Testis (tissue), 3 donors: ENCODE measurements around the gene ERMP1. TPM values are rescaled to one million over a fixed set of nuclear protein-coding genes. Genes with fewer than 3 reads are reported as not detected.

ENCODE experiments used
- DNase-seq: peaks from one replicate; pipeline ENCODE4 v3.0.0-alpha.2; 2019
- H3K27ac ChIP-seq, 2 donors: fragments of 200-600 bp; sonication (generic); one replicate each; pipeline ENCODE4 v1.5.1; 2019
- H3K27me3 ChIP-seq: fragments of 200-600 bp; sonication (generic); one replicate; pipeline ENCODE4 v1.5.1; 2019
- H3K36me3 ChIP-seq: fragments of 200-600 bp; sonication (generic); one replicate; pipeline ENCODE4 v1.5.1; 2017; ENCODE audit warnings: low read depth; ENCODE audit errors: missing control alignments
- H3K4me1 ChIP-seq: fragments of 200-600 bp; sonication (generic); one replicate; pipeline ENCODE4 v1.5.1; 2019
- H3K4me3 ChIP-seq, 2 donors: fragments of 200-600 bp; sonication (generic); one replicate each; pipeline ENCODE4 v1.5.1; 2017 to 2019
- H3K9me3 ChIP-seq: fragments of 200-600 bp; sonication (generic); one replicate; pipeline ENCODE4 v1.5.1; 2017
- POLR2A ChIP-seq: fragments of 450-650 bp; IDR thresholded peaks from one replicate; pipeline ENCODE4 v1.6.1; 2017; ENCODE audit warnings: antibody characterized with exemption, mild to moderate bottlenecking, moderate library complexity
- WGBS, 2 donors: methylation state at CpG; one replicate each; pipeline ENCODE4 v1.1.5; 2018; 5-methylcytosine and 5-hydroxymethylcytosine counted together
- intact Hi-C: fragments of 100-400 bp; cut with DNase I; formaldehyde crosslinking; loops from one replicate; pipeline ENCODE4 v1.15.1; 2023; ENCODE audit warnings: low total_unique reads
- polyA plus RNA-seq: library from polyadenylated mRNA; stranded (reverse); fragments of 350-450 nt; fragmentation: Illumina TruSeq; extraction: RNeasy Lipid Tissue Mini Kit (QIAGEN cat#74804); gene quantifications from one replicate; pipeline ENCODE4 v1.2.3, GENCODE V29; 2014; ENCODE audit warnings: low read depth, low replicate concordance; ENCODE audit not compliant: insufficient read depth
- total RNA-seq, 2 donors: library from RNA; depleted of rRNA; stranded (reverse); fragments of >200 nt; gene quantifications; one replicate each; pipeline ENCODE4 v1.2.3, GENCODE V29; 2016
- TF ChIP-seq, protein P1 (sequence below), 3 experiments: fragments of 450-650 bp in 2 of 3; fragments of 200-600 bp in 1 of 3; sonication (generic) in 1 of 3; IDR thresholded peaks; one replicate each; pipeline ENCODE4 v1.5.1; 2016 to 2019; ENCODE audit warnings: antibody characterized with exemption in 3 of 3, mild to moderate bottlenecking in 2 of 3, moderate library complexity in 1 of 3

Gene ERMP1
- total and polyA plus RNA-seq, 3 donors from 2014 or later, result 25.7 to 28.9 (median 28.4) TPM

DNA sequence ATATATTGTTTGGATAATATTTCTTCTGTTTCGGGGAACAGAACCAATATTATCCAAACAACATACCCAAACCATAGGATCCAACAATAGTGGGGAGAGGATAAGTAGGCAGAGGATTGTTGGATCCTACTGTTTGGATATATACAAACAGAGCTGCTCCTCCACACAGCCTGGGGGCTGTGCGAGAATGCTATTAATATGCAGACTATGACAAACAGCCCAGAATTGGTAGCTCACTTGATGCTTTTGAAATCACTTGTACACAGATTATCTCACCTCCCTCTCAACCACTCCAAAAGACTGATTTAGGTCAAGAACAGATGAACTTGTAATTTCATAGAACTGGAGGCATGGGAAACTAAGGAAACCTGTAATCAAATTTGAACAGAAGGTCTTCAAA, 33.4 kb upstream of the ERMP1 start:
- Histone ChIP-seq H3K27me3 (no peaks in the 10 kb centered on the region), H3K9me3 (no peaks in the 10 kb centered on the region), H3K4me1 (peaks cover 4% of the 10 kb centered on the region), H3K27ac (no peak overlapping the region), H3K4me3 (no peak overlapping the region), H3K36me3 (no peaks in the 10 kb centered on the region)
- TF ChIP-seq, protein P1, sequence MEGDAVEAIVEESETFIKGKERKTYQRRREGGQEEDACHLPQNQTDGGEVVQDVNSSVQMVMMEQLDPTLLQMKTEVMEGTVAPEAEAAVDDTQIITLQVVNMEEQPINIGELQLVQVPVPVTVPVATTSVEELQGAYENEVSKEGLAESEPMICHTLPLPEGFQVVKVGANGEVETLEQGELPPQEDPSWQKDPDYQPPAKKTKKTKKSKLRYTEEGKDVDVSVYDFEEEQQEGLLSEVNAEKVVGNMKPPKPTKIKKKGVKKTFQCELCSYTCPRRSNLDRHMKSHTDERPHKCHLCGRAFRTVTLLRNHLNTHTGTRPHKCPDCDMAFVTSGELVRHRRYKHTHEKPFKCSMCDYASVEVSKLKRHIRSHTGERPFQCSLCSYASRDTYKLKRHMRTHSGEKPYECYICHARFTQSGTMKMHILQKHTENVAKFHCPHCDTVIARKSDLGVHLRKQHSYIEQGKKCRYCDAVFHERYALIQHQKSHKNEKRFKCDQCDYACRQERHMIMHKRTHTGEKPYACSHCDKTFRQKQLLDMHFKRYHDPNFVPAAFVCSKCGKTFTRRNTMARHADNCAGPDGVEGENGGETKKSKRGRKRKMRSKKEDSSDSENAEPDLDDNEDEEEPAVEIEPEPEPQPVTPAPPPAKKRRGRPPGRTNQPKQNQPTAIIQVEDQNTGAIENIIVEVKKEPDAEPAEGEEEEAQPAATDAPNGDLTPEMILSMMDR (IDR thresholded peaks at IDR 0.05), result no peak
- TF ChIP-seq POLR2A, result no peak
- no peak for DNase-seq
- 96% methylated on average over 2 of the region's 2 CpGs for WGBS, 2 donors
- intact Hi-C loops, result no loop called here

DNA sequence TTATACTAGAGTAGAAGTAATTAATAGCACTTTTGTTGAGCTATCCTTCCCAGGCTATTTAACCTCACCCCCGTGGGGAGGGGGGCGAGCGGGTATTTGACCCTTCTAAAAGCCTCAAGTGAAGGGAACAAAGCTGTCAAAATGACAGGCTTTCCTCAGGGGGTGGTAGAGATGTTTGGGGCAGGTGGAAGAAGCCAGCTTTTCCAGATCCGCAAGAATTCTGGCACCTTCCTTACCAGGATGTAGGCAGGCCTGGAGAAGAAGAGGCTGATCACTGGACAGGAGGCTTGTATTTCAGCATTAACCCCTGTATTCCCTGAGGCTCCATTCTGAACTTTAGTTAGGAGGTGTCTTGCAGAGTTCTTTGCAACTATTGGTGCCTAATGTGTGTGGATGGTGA, 31.5 kb upstream of the ERMP1 start:
- Histone ChIP-seq H3K9me3 (no peaks in the 10 kb centered on the region), H3K4me1 (peaks cover 4% of the 10 kb centered on the region), H3K4me3 (no peak overlapping the region), H3K36me3 (no peaks in the 10 kb centered on the region), H3K27me3 (no peaks in the 10 kb centered on the region), H3K27ac (no peak overlapping the region)
- intact Hi-C loops, result no loop called here
- no peak for TF ChIP-seq POLR2A
- TF ChIP-seq, protein P1 (IDR thresholded peaks at IDR 0.05), result no peak
- DNase-seq, result no peak
- WGBS, 2 donors, result 77 to 85% methylated on average over 4 of the region's 4 CpGs

DNA sequence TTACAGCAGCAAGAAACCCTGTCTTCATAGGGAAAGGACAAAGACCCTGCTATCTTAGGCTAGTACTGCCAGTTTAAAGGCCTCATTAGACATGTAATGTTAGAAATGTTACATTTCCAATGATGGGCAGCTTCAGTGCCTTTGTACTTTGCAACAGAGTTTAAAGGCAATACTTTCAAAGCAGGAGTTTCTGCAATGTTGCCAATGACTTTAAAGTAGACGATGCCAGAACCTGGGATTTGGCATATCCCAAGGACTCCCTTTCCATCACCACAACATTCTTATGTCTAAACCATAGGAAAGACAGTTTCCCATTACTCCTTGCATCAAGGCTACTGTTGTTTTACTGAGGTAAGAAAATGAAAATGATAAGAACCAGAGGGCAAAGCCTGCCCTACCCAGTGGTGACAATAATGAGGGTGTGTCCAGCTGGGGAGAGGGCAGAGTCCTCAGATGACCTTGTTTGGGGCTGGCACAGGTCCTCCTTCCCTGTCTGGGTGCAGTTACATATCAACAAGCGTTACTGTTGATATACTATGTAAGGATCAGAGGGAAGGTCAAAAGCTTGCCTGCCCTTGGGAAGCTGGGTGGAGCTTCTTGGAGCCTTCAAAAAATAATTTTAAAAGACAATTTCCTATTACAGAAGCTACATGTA, 30.3 kb upstream of the ERMP1 start:
- no peaks in the 10 kb centered on the region for H3K9me3 ChIP-seq
- H3K36me3 ChIP-seq, result no peaks in the 10 kb centered on the region
- intact Hi-C loops, result no loop called here
- H3K4me3 ChIP-seq, result no peak overlapping the region
- peak; percentile 56 for DNase-seq
- H3K27me3 ChIP-seq, result no peaks in the 10 kb centered on the region
- H3K27ac ChIP-seq, result peak overlapping the region in 1 of 2 donors; percentile 13
- WGBS, 2 donors, result 54 to 67% methylated on average over 2 of the region's 2 CpGs
- TF ChIP-seq POLR2A, result no peak
- TF ChIP-seq, protein P1 (IDR thresholded peaks at IDR 0.05), result no peak
- H3K4me1 ChIP-seq, result peaks cover 4% of the 10 kb centered on the region

DNA sequence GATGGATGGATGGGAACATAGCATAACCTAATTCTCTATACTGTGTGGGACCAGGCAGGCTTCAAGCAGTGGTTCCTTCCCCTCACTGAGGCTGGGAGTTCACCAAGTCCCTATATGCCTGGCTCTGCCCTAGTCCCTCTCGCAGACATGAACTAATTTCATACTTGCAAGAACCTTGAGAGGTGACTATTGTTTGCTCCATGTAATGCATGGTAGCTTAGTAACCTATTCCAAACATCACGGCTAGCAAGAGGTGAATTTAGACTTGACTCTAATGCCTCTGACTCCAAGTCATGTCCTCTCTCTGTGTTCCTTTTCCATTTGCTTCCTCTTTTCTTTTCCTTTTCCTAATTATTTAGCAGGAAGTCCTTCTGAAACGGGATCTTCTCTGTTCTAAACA, 25.9 kb upstream of the ERMP1 start:
- no peak overlapping the region for H3K4me3 ChIP-seq
- H3K9me3 ChIP-seq, result no peaks in the 10 kb centered on the region
- DNase-seq, result no peak
- intact Hi-C loops, result no loop called here
- no peak for TF ChIP-seq POLR2A
- TF ChIP-seq, protein P1 (IDR thresholded peaks at IDR 0.05), result no peak
- 69 to 75% methylated on average over 3 of the region's 3 CpGs for WGBS, 2 donors
- H3K36me3 ChIP-seq, result no peaks in the 10 kb centered on the region
- H3K27ac ChIP-seq, result no peak overlapping the region
- peaks cover 4% of the 10 kb centered on the region for H3K4me1 ChIP-seq
- no peaks in the 10 kb centered on the region for H3K27me3 ChIP-seq

DNA sequence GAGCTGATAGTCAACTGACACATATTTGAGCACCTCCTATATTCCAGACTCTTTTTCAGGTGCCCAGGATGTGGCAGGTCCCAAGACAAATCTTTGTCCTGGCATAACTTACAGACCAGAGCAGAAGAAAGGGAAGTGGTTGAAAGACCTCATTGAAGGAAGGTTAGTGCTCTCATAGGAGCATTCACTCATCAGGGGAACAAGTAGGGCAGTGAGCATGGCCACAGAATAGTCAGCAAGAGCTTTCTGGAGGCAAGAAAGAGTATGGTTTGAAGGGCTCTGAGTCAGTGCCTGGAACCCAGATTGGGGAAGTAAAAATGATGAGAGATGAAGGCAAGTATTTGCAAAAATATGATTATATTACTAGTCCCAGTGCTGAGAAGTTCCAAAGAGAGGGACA, 25.0 kb upstream of the ERMP1 start:
- no peaks in the 10 kb centered on the region for H3K27me3 ChIP-seq
- H3K4me1 ChIP-seq, result no peaks in the 10 kb centered on the region
- no peak for DNase-seq
- H3K27ac ChIP-seq, result no peak overlapping the region
- no peaks in the 10 kb centered on the region for H3K9me3 ChIP-seq
- no peak for TF ChIP-seq POLR2A
- TF ChIP-seq, protein P1 (IDR thresholded peaks at IDR 0.05), result no peak
- H3K4me3 ChIP-seq, result no peak overlapping the region
- no peaks in the 10 kb centered on the region for H3K36me3 ChIP-seq
- intact Hi-C loops, result no loop called here
